ENCODE measurements around the gene DYNC2I2.

GRCh38 chr9:128621730-128622455 is 34.8 kb downstream of the DYNC2I2 start:
- TF ChIP-seq CTCF (IDR thresholded peaks at IDR 0.05) (no peak), EP300 (IDR thresholded peaks at IDR 0.05) (no peak), POLR2AphosphoS5 (IDR thresholded peaks at IDR 0.05) (no peak)

All from suprapubic skin (tissue), 4 donors.